SH-SY5Y (cell line): ENCODE results near the gene PLA2G4F.

ENCODE experiments used
- GATA2 ChIP-seq: IDR thresholded peaks from 2 replicates; pipeline ENCODE4 v1.6.1; 2011; ENCODE audit warnings: mild to moderate bottlenecking, low read depth, low read length
- GATA3 ChIP-seq: IDR thresholded peaks from 2 replicates; pipeline ENCODE4 v1.6.1; 2011; ENCODE audit warnings: low read depth, mild to moderate bottlenecking, low read length, moderate library complexity

DNA sequence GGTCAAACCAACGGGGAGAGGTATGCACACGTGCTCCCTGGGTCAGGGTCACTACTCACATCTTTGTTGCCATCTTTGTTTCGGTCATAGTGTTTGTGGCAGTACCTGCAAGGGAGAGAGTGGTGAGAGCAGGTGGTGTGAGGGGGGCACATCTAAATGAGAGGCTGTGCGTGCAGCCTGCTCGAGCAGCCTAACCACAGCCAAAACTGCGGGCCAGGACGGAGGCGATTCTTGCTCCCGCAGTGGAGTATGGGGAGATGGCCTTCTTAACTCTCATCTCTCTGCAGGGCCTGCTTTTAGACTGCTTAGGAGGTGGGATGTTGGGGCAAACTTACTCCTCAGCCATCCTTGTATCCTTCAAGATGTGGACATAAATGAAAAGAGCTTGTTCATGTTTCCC lies 6.9 kb upstream of the PLA2G4F start:
- TF ChIP-seq GATA3 (no peak), GATA2 (no peak)
